DMS79 treated with DMSO at 0.1 percent for 48 hours (cell line): ENCODE results near the gene AMMECR1L.
"Not testable (repeated sequence)": the region's sequence is repeated elsewhere in the genome, so short reads cannot be mapped to it uniquely, and the experiment has no call there.

ENCODE experiments used
- DNase-seq: peaks from one replicate; lab custom pipeline; 2025; lab: John Stamatoyannopoulos, UW

Gene AMMECR1L

GRCh38 chr2:127841466-127842178 lies 44.1 kb downstream of the AMMECR1L start:
- no peak for DNase-seq

GRCh38 chr2:127840893-127841292 lies 44.9 kb downstream of the AMMECR1L start:
- no peak for DNase-seq

- DNase-seq = no peak
Measured at GRCh38 chr2:127834951-127835350, 50.8 kb downstream of the AMMECR1L start.

GRCh38 chr2:127829845-127830246 lies 55.9 kb downstream of the AMMECR1L start:
- peak; percentile 96 for DNase-seq

GRCh38 chr2:127826708-127827107 lies 59.0 kb downstream of the AMMECR1L start:
- not testable (repeated sequence) for DNase-seq

GRCh38 chr2:127826047-127826446 lies 59.7 kb downstream of the AMMECR1L start:
- peak; percentile 95 for DNase-seq

GRCh38 chr2:127820080-127820668 lies 65.6 kb downstream of the AMMECR1L start:
- DNase-seq = no peak

GRCh38 chr2:127818794-127819425 lies 66.8 kb downstream of the AMMECR1L start:
- no peak for DNase-seq

GRCh38 chr2:127818241-127818640 lies 67.5 kb downstream of the AMMECR1L start:
- DNase-seq = no peak

GRCh38 chr2:127814677-127815076 lies 71.1 kb downstream of the AMMECR1L start:
- DNase-seq = no peak

GRCh38 chr2:127812441-127812840 lies 73.3 kb downstream of the AMMECR1L start:
- DNase-seq = not testable (repeated sequence)
